Testis (tissue), 3 donors: ENCODE data around the gene BTNL2. TPM values are rescaled to one million over a fixed set of nuclear protein-coding genes. Genes with fewer than 3 reads are reported as not detected.
"Not testable (repeated sequence)": the region's sequence is repeated elsewhere in the genome, so short reads cannot be mapped to it uniquely, and the experiment has no call there.

Experiments
- DNase-seq: peaks from one replicate; pipeline ENCODE4 v3.0.0-alpha.2; 2019
- H3K27ac ChIP-seq, 2 donors: fragments of 200-600 bp; sonication (generic); one replicate each; pipeline ENCODE4 v1.5.1; 2019
- H3K27me3 ChIP-seq: fragments of 200-600 bp; sonication (generic); one replicate; pipeline ENCODE4 v1.5.1; 2019
- H3K36me3 ChIP-seq: fragments of 200-600 bp; sonication (generic); one replicate; pipeline ENCODE4 v1.5.1; 2017; ENCODE audit warnings: low read depth; ENCODE audit errors: missing control alignments
- H3K4me1 ChIP-seq: fragments of 200-600 bp; sonication (generic); one replicate; pipeline ENCODE4 v1.5.1; 2019
- H3K4me3 ChIP-seq, 2 donors: fragments of 200-600 bp; sonication (generic); one replicate each; pipeline ENCODE4 v1.5.1; 2017 to 2019
- H3K9me3 ChIP-seq: fragments of 200-600 bp; sonication (generic); one replicate; pipeline ENCODE4 v1.5.1; 2017
- CTCF ChIP-seq, 3 experiments: fragments of 450-650 bp in 2 of 3; fragments of 200-600 bp in 1 of 3; sonication (generic) in 1 of 3; IDR thresholded peaks; one replicate each; pipeline ENCODE4 v1.5.1; 2016 to 2019; ENCODE audit warnings: antibody characterized with exemption in 3 of 3, mild to moderate bottlenecking in 2 of 3, moderate library complexity in 1 of 3
- POLR2A ChIP-seq: fragments of 450-650 bp; IDR thresholded peaks from one replicate; pipeline ENCODE4 v1.6.1; 2017; ENCODE audit warnings: antibody characterized with exemption, mild to moderate bottlenecking, moderate library complexity
- WGBS, 2 donors: methylation state at CpG; one replicate each; pipeline ENCODE4 v1.1.5; 2018; 5-methylcytosine and 5-hydroxymethylcytosine counted together
- intact Hi-C: fragments of 100-400 bp; cut with DNase I; formaldehyde crosslinking; loops from one replicate; pipeline ENCODE4 v1.15.1; 2023; ENCODE audit warnings: low total_unique reads
- polyA plus RNA-seq: library from polyadenylated mRNA; stranded (reverse); fragments of 350-450 nt; fragmentation: Illumina TruSeq; extraction: RNeasy Lipid Tissue Mini Kit (QIAGEN cat#74804); gene quantifications from one replicate; pipeline ENCODE4 v1.2.3, GENCODE V29; 2014; ENCODE audit warnings: low read depth, low replicate concordance; ENCODE audit not compliant: insufficient read depth
- small RNA-seq, 2 donors: library from RNA; depleted of rRNA; stranded (forward); fragments of <200 nt; gene quantifications; one replicate each; pipeline ENCODE3, GENCODE V24; 2016
- total RNA-seq, 2 donors: library from RNA; depleted of rRNA; stranded (reverse); fragments of >200 nt; gene quantifications; one replicate each; pipeline ENCODE4 v1.2.3, GENCODE V29; 2016

BTNL2 gene
- total and polyA plus RNA-seq, 3 donors from 2014 or later: 0.74 TPM; not detected in 2

- TF ChIP-seq CTCF (IDR thresholded peaks at IDR 0.05) (no peak), POLR2A (no peak)
- Histone ChIP-seq H3K4me1 (no peaks in the 10 kb centered on the region), H3K4me3 (no peak overlapping the region), H3K36me3 (no peaks in the 10 kb centered on the region), H3K27me3 (no peaks in the 10 kb centered on the region), H3K27ac (no peak overlapping the region), H3K9me3 (no peaks in the 10 kb centered on the region)
- intact Hi-C loops: no loop called here
- 56 to 74% methylated on average over 3 of the region's 3 CpGs for WGBS, 2 donors
- no peak for DNase-seq
Observed at GRCh38 chr6:32369660-32370059, 37.3 kb downstream of the BTNL2 start.

- no peaks in the 10 kb centered on the region for H3K4me1 ChIP-seq
- no peak overlapping the region for H3K27ac ChIP-seq
- no peaks in the 10 kb centered on the region for H3K9me3 ChIP-seq
- TF ChIP-seq POLR2A: no peak
- TF ChIP-seq CTCF (IDR thresholded peaks at IDR 0.05): no peak
- no peak for DNase-seq
- 94% methylated on average over 3 of the region's 3 CpGs for WGBS, 2 donors
- H3K4me3 ChIP-seq: no peak overlapping the region
- no peaks in the 10 kb centered on the region for H3K27me3 ChIP-seq
- no peaks in the 10 kb centered on the region for H3K36me3 ChIP-seq
- intact Hi-C loops: no loop called here
Observed at GRCh38 chr6:32367644-32368043, 39.3 kb downstream of the BTNL2 start.

- H3K9me3 ChIP-seq, DNase-seq, H3K27me3 ChIP-seq, H3K27ac ChIP-seq, H3K4me3 ChIP-seq, H3K4me1 ChIP-seq, intact Hi-C loops, H3K36me3 ChIP-seq: not testable (repeated sequence)
- WGBS, 2 donors: 85 to 89% methylated on average over 1 of the region's 1 CpG
Observed at GRCh38 chr6:32359225-32359624, 47.8 kb downstream of the BTNL2 start.

- DNase-seq, H3K4me3 ChIP-seq, H3K9me3 ChIP-seq, intact Hi-C loops, H3K4me1 ChIP-seq, H3K36me3 ChIP-seq, H3K27me3 ChIP-seq, H3K27ac ChIP-seq: not testable (repeated sequence)
- WGBS, 2 donors: 73 to 79% methylated on average over 8 of the region's 8 CpGs
Observed at GRCh38 chr6:32358548-32358947, 48.4 kb downstream of the BTNL2 start.

- TF ChIP-seq CTCF (IDR thresholded peaks at IDR 0.05): no peak
- no peak for TF ChIP-seq POLR2A
- Histone ChIP-seq H3K27ac (no peak overlapping the region), H3K27me3 (no peaks in the 10 kb centered on the region), H3K9me3 (no peaks in the 10 kb centered on the region), H3K4me3 (no peak overlapping the region), H3K36me3 (no peaks in the 10 kb centered on the region), H3K4me1 (no peaks in the 10 kb centered on the region)
- 83% methylated on average over 1 of the region's 1 CpG for WGBS, 2 donors
- intact Hi-C loops: no loop called here
- DNase-seq: no peak
Observed at GRCh38 chr6:32355018-32355417, 52.0 kb downstream of the BTNL2 start.

- Histone ChIP-seq H3K4me1 (no peaks in the 10 kb centered on the region), H3K27me3 (no peaks in the 10 kb centered on the region), H3K36me3 (no peaks in the 10 kb centered on the region), H3K27ac (no peak overlapping the region), H3K4me3 (no peak overlapping the region), H3K9me3 (no peaks in the 10 kb centered on the region)
- WGBS, 2 donors: 90 to 91% methylated on average over 2 of the region's 2 CpGs
- TF ChIP-seq CTCF (IDR thresholded peaks at IDR 0.05) (no peak), POLR2A (no peak)
- no peak for DNase-seq
- intact Hi-C loops: no loop called here
Observed at GRCh38 chr6:32353348-32353747, 53.6 kb downstream of the BTNL2 start.

Small RNA genes lying within 50 kb of the gene (small RNA-seq; reads per million reads assigned to genes)
- 0 reads per million in 2 donors for gene RNU6-603P

Other genes with a start within 250 kb of the BTNL2 start
- 10 to 100 TPM; 24.3 to 25.7 TPM for gene EGFL8, start 242.6 kb downstream of the BTNL2 start, total RNA-seq
- 13.9 TPM for gene EGFL8, start 242.6 kb downstream of the BTNL2 start, polyA plus RNA-seq
- 100 to 1,000 TPM; 107 to 115 TPM for gene AGPAT1, start 231.1 kb downstream of the BTNL2 start, total RNA-seq
- 158 TPM for gene AGPAT1, start 231.1 kb downstream of the BTNL2 start, polyA plus RNA-seq
- gene RNF5, start 228.8 kb downstream of the BTNL2 start, total RNA-seq: 10 to 100 TPM; 76.1 to 79.0 TPM
- gene RNF5, start 228.8 kb downstream of the BTNL2 start, polyA plus RNA-seq: 67.1 TPM
- gene AGER, start 222.9 kb downstream of the BTNL2 start, total RNA-seq: 1 to 10 TPM; 5.8 to 8.6 TPM
- 7.8 TPM for gene AGER, start 222.9 kb downstream of the BTNL2 start, polyA plus RNA-seq
- 100 to 1,000 TPM in 1 of 2 donors, 10 to 100 TPM in 1; 97.9 to 111 TPM for gene PBX2, start 217.0 kb downstream of the BTNL2 start, total RNA-seq
- gene PBX2, start 217.0 kb downstream of the BTNL2 start, polyA plus RNA-seq: 65.0 TPM
- 1 to 10 TPM; 5.4 to 7.7 TPM for gene GPSM3, start 214.5 kb downstream of the BTNL2 start, total RNA-seq
- gene GPSM3, start 214.5 kb downstream of the BTNL2 start, polyA plus RNA-seq: 11.3 TPM
- 10 to 100 TPM; 15.2 to 26.9 TPM for gene NOTCH4, start 183.1 kb downstream of the BTNL2 start, total RNA-seq
- 12.4 TPM for gene NOTCH4, start 183.1 kb downstream of the BTNL2 start, polyA plus RNA-seq
- 10 to 100 TPM; 11.8 to 18.4 TPM for gene TSBP1, start 35.3 kb downstream of the BTNL2 start, total RNA-seq
- gene TSBP1, start 35.3 kb downstream of the BTNL2 start, polyA plus RNA-seq: 21.0 TPM
- gene HLA-DRA, start 32.7 kb upstream of the BTNL2 start, total RNA-seq: 10 to 100 TPM; 23.4 to 50.2 TPM
- 626 TPM for gene HLA-DRA, start 32.7 kb upstream of the BTNL2 start, polyA plus RNA-seq
- gene HLA-DRB5, start 123.1 kb upstream of the BTNL2 start, total RNA-seq: under 1 TPM; 0.39 to 0.56 TPM
- 43.3 TPM for gene HLA-DRB5, start 123.1 kb upstream of the BTNL2 start, polyA plus RNA-seq
- 10 to 100 TPM in 1 of 2 donors, 1 to 10 TPM in 1; 9.5 to 12.0 TPM for gene HLA-DRB1, start 182.7 kb upstream of the BTNL2 start, total RNA-seq
- 135 TPM for gene HLA-DRB1, start 182.7 kb upstream of the BTNL2 start, polyA plus RNA-seq
- gene HLA-DQA1, start 230.2 kb upstream of the BTNL2 start, total RNA-seq: 1 to 10 TPM in 1 of 2 donors, under 1 TPM in 1; 0.94 to 1.6 TPM
- 33.9 TPM for gene HLA-DQA1, start 230.2 kb upstream of the BTNL2 start, polyA plus RNA-seq